Neuronal stem cell (in vitro differentiated cells): ENCODE results near the gene SUCLG2.

Experiments used
- DNase-seq: peaks from one replicate; pipeline ENCODE4 v3.0.0-alpha.2; 2013; ENCODE audit warnings: low spot score
- H2AFZ ChIP-seq: one replicate; pipeline ENCODE4 v1.6.1; 2013; ENCODE audit warnings: mild to moderate bottlenecking, low read length, inconsistent platforms
- H2AK5ac ChIP-seq: 2 replicates; pipeline ENCODE4 v1.6.1; 2013; ENCODE audit warnings: low read depth, mild to moderate bottlenecking, inconsistent platforms, low read length, moderate library complexity, mixed read lengths
- H2BK120ac ChIP-seq: 2 replicates; pipeline ENCODE4 v1.6.1; 2013; ENCODE audit warnings: low read depth, mild to moderate bottlenecking, inconsistent platforms, low read length, moderate library complexity, mixed read lengths
- H2BK12ac ChIP-seq: one replicate; pipeline ENCODE4 v1.6.1; 2013; ENCODE audit warnings: low read length, inconsistent platforms
- H2BK15ac ChIP-seq: 2 replicates; pipeline ENCODE4 v1.6.1; 2013; ENCODE audit warnings: mild to moderate bottlenecking, low read length, inconsistent platforms, mixed read lengths
- H2BK5ac ChIP-seq: one replicate; pipeline ENCODE4 v1.6.1; 2013; ENCODE audit warnings: inconsistent platforms, mild to moderate bottlenecking, low read length, moderate library complexity
- H3K14ac ChIP-seq: one replicate; pipeline ENCODE4 v1.6.1; 2013; ENCODE audit warnings: low read length, inconsistent platforms
- H3K18ac ChIP-seq: 2 replicates; pipeline ENCODE4 v1.6.1; 2013; ENCODE audit warnings: low read length, inconsistent platforms
- H3K23ac ChIP-seq: 2 replicates; pipeline ENCODE4 v1.6.1; 2013; ENCODE audit warnings: low read depth, mild to moderate bottlenecking, mixed read lengths, low read length, inconsistent platforms; ENCODE audit not compliant: poor library complexity
- H3K27ac ChIP-seq: replicated peaks from 3 replicates; pipeline ENCODE4 v1.5.1; 2013; ENCODE audit warnings: low read length, inconsistent platforms
- H3K27me3 ChIP-seq, 3 experiments: 2 replicates each; pipeline ENCODE4 v1.6.1; 2013; ENCODE audit warnings: low read length in 3 of 3, mild to moderate bottlenecking in 2 of 3, inconsistent platforms in 1 of 3, low read depth in 1 of 3, mixed read lengths in 1 of 3, moderate library complexity in 1 of 3; ENCODE audit not compliant: control insufficient read depth in 3 of 3, insufficient read depth in 3 of 3
- H3K36me3 ChIP-seq, 2 donors: replicated peaks in 1 of 2; 2 replicates each; pipeline ENCODE4 v1.6.1; 2013; ENCODE audit warnings: low read length in 2 of 2; ENCODE audit not compliant: control insufficient read depth in 2 of 2, insufficient read depth in 2 of 2
- H3K4ac ChIP-seq: 2 replicates; pipeline ENCODE4 v1.6.1; 2013; ENCODE audit warnings: inconsistent platforms, mild to moderate bottlenecking, low read length, moderate library complexity
- H3K4me1 ChIP-seq, 2 donors: 1 replicate in 1 of 2; 2 replicates in 1 of 2; pipeline ENCODE4 v1.6.1; 2013; ENCODE audit warnings: low read length in 2 of 2, low read depth in 1 of 2; ENCODE audit not compliant: control insufficient read depth in 2 of 2, insufficient read depth in 1 of 2
- H3K4me2 ChIP-seq: one replicate; pipeline ENCODE4 v1.6.1; 2013; ENCODE audit warnings: mild to moderate bottlenecking, low read length, inconsistent platforms; ENCODE audit not compliant: insufficient read depth, poor library complexity, severe bottlenecking
- H3K4me3 ChIP-seq, 2 donors: 2 replicates each; pipeline ENCODE4 v1.5.1; 2013; ENCODE audit warnings: low read length in 2 of 2, mild to moderate bottlenecking in 2 of 2, inconsistent platforms in 1 of 2, moderate library complexity in 1 of 2
- H3K79me1 ChIP-seq: one replicate; pipeline ENCODE4 v1.6.1; 2013; ENCODE audit warnings: low read depth, mild to moderate bottlenecking, inconsistent platforms, low read length, moderate library complexity
- H3K9ac ChIP-seq: one replicate; pipeline ENCODE4 v1.6.1; 2013; ENCODE audit warnings: mild to moderate bottlenecking, low read depth, low read length, inconsistent platforms; ENCODE audit not compliant: poor library complexity
- H3K9me3 ChIP-seq, 2 donors: replicated peaks in 1 of 2; 2 replicates each; pipeline versions ENCODE3 to v1.6.1; 2013; ENCODE audit warnings: low read length in 2 of 2, mild to moderate bottlenecking in 2 of 2, inconsistent platforms in 1 of 2, low read depth in 1 of 2, mixed read lengths in 1 of 2, moderate library complexity in 1 of 2; ENCODE audit not compliant: control insufficient read depth in 2 of 2, insufficient read depth in 1 of 2
- H4K8ac ChIP-seq: one replicate; pipeline ENCODE4 v1.6.1; 2013; ENCODE audit warnings: low read depth, mild to moderate bottlenecking, inconsistent platforms, low read length, moderate library complexity
- H4K91ac ChIP-seq: one replicate; pipeline ENCODE4 v1.6.1; 2013; ENCODE audit warnings: low read length, low read depth, mild to moderate bottlenecking, inconsistent platforms; ENCODE audit not compliant: poor library complexity
- WGBS, 2 donors: extraction: QIAGEN DNeasy Blood & Tissue Kit; methylation state at CpG; one replicate each; pipeline ENCODE4 v1.1.7; 2013; ENCODE audit warnings: missing lambda C conversion rate in 2 of 2, mixed read lengths in 1 of 2; ENCODE audit not compliant: insufficient read length in 2 of 2, insufficient replicate concordance in 1 of 2; ENCODE audit errors: extremely low coverage in 2 of 2; 5-methylcytosine and 5-hydroxymethylcytosine counted together

SUCLG2 gene

GRCh38 chr3:67653425-67654098 lies 850 bp downstream of the SUCLG2 start:
- H3K14ac ChIP-seq, result no peak overlapping the region
- H2BK5ac ChIP-seq, result peak overlapping the region; percentile 68
- no peak overlapping the region for H2BK12ac ChIP-seq
- peaks cover 9 to 11% of the 10 kb centered on the region in 2 donors for H3K4me1 ChIP-seq
- peak overlapping the region; percentile 72 to 94 for H3K4me3 ChIP-seq
- H3K9me3 ChIP-seq, result peaks cover 2 to 12% of the 10 kb centered on the region in 2 donors
- no peak overlapping the region for H2BK120ac ChIP-seq
- no peak overlapping the region for H4K8ac ChIP-seq
- no peak for DNase-seq
- H3K23ac ChIP-seq, result no peak overlapping the region
- H3K36me3 ChIP-seq, result peaks cover 0 to 7% of the 10 kb centered on the region in 2 donors
- H2AFZ ChIP-seq, result peak overlapping the region; percentile 98
- no peak overlapping the region for H4K91ac ChIP-seq
- peaks cover 2% of the 10 kb centered on the region for H3K79me1 ChIP-seq
- no peak overlapping the region for H2BK15ac ChIP-seq
- WGBS, 2 donors, result no CpG with 5 or more reads among the region's 8 CpGs
- no peak overlapping the region for H2AK5ac ChIP-seq
- no peak overlapping the region for H3K18ac ChIP-seq
- no peaks in the 10 kb centered on the region for H3K27me3 ChIP-seq
- H3K4ac ChIP-seq, result no peak overlapping the region
- peak overlapping the region; percentile 77 for H3K4me2 ChIP-seq
- no peak overlapping the region for H3K9ac ChIP-seq
- no peak overlapping the region for H3K27ac ChIP-seq

- H3K4ac ChIP-seq, result no peak overlapping the region
- H3K27ac ChIP-seq, result no peak overlapping the region
- H3K36me3 ChIP-seq, result peaks cover 4 to 9% of the 10 kb centered on the region in 2 donors
Measured at GRCh38 chr3:67650084-67650483, 4.3 kb downstream of the SUCLG2 start.

GRCh38 chr3:67649681-67650080 lies 4.7 kb downstream of the SUCLG2 start:
- Histone ChIP-seq H2BK15ac (no peak overlapping the region), H2BK5ac (no peak overlapping the region), H3K9me3 (peaks cover 0 to 2% of the 10 kb centered on the region in 2 donors), H3K79me1 (peaks cover 2% of the 10 kb centered on the region), H2BK120ac (no peak overlapping the region), H3K4me2 (no peak overlapping the region), H3K14ac (no peak overlapping the region), H3K4ac (no peak overlapping the region), H4K91ac (no peak overlapping the region), H2BK12ac (no peak overlapping the region), H3K27me3 (no peaks in the 10 kb centered on the region), H3K4me3 (no peak overlapping the region), H3K9ac (no peak overlapping the region), H3K23ac (no peak overlapping the region), H3K36me3 (peaks cover 4 to 9% of the 10 kb centered on the region in 2 donors), H3K4me1 (peaks cover 6 to 9% of the 10 kb centered on the region in 2 donors), H2AK5ac (no peak overlapping the region), H4K8ac (no peak overlapping the region), H2AFZ (no peak overlapping the region), H3K18ac (no peak overlapping the region), H3K27ac (no peak overlapping the region)
- no CpG with 5 or more reads among the region's 3 CpGs for WGBS, 2 donors
- DNase-seq, result no peak

More at GRCh38 chr3:67650084-67650483, 4.3 kb downstream of the SUCLG2 start:
- Histone ChIP-seq H4K91ac (no peak overlapping the region), H3K4me1 (peaks cover 9 to 11% of the 10 kb centered on the region in 2 donors), H3K27me3 (no peaks in the 10 kb centered on the region), H2BK120ac (no peak overlapping the region), H3K23ac (no peak overlapping the region), H3K4me2 (no peak overlapping the region), H2AFZ (no peak overlapping the region), H3K14ac (no peak overlapping the region), H2AK5ac (no peak overlapping the region), H2BK15ac (no peak overlapping the region), H2BK5ac (no peak overlapping the region), H3K9ac (no peak overlapping the region), H3K9me3 (peaks cover 0 to 2% of the 10 kb centered on the region in 2 donors), H3K18ac (no peak overlapping the region), H4K8ac (no peak overlapping the region), H3K79me1 (peaks cover 2% of the 10 kb centered on the region), H2BK12ac (no peak overlapping the region), H3K4me3 (no peak overlapping the region)
- no peak for DNase-seq
- WGBS, 2 donors, result no CpG with 5 or more reads among the region's 2 CpGs

DNA sequence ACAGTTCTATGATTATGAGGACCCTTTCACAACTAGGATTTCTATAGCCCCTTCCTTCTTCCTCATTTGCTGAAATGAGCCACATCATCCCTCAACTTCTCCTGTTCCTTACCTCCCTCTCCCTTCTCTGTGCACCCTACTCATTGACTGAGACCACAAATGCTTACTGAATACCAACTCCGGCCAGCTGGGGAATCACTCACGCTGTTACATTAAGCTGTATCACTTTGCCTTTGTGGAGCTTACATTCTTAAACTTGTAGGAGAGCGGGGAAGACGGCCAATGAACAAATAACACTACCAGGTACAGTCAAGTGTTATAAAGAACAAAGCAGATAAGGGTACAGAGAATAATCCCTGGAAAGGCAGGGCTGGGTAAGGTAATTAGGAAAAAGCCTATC lies 5.7 kb downstream of the SUCLG2 start:
- Histone ChIP-seq H2BK120ac (no peak overlapping the region), H2BK12ac (no peak overlapping the region), H3K27ac (no peak overlapping the region), H3K4ac (no peak overlapping the region), H4K8ac (no peak overlapping the region), H3K4me1 (peaks cover 5 to 7% of the 10 kb centered on the region in 2 donors), H3K4me2 (no peak overlapping the region), H3K9me3 (peaks cover 0 to 2% of the 10 kb centered on the region in 2 donors), H3K9ac (no peak overlapping the region), H3K36me3 (peaks cover 4 to 16% of the 10 kb centered on the region in 2 donors), H3K23ac (no peak overlapping the region), H3K14ac (no peak overlapping the region), H4K91ac (no peak overlapping the region), H3K18ac (no peak overlapping the region), H3K27me3 (no peaks in the 10 kb centered on the region), H3K4me3 (no peak overlapping the region), H2AFZ (no peak overlapping the region), H2BK15ac (no peak overlapping the region), H2BK5ac (no peak overlapping the region), H2AK5ac (no peak overlapping the region), H3K79me1 (no peaks in the 10 kb centered on the region)
- no CpG with 5 or more reads among the region's 4 CpGs for WGBS, 2 donors
- no peak for DNase-seq
